ENCODE measurements around the gene CFC1B.
"Not testable (repeated sequence)": the region's sequence is repeated elsewhere in the genome, so short reads cannot be mapped to it uniquely, and the experiment has no call there.

Gene CFC1B

GRCh38 chr2:130571929-130572328 is 50.9 kb downstream of the CFC1B start:
- DNase-seq, result not testable (repeated sequence)

DNA sequence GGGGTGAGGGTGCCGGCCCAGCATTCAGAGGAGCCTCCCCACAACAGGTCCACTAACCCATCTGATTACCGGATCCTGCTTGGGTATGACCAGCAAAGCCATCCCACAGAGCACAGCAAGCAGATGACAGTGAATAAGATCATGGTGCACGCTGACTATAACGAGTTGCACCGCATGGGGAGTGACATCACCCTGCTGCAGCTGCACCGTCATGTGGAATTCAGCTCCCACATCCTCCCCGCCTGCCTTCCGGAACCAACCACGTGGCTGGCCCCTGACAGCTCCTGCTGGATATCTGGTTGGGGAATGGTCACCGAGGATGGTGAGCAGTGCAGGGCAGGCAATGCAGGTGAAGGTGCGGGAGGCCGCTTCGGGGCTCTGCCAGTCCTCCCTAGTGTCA is 53.2 kb downstream of the CFC1B start:
- not testable (repeated sequence) for DNase-seq

DNA sequence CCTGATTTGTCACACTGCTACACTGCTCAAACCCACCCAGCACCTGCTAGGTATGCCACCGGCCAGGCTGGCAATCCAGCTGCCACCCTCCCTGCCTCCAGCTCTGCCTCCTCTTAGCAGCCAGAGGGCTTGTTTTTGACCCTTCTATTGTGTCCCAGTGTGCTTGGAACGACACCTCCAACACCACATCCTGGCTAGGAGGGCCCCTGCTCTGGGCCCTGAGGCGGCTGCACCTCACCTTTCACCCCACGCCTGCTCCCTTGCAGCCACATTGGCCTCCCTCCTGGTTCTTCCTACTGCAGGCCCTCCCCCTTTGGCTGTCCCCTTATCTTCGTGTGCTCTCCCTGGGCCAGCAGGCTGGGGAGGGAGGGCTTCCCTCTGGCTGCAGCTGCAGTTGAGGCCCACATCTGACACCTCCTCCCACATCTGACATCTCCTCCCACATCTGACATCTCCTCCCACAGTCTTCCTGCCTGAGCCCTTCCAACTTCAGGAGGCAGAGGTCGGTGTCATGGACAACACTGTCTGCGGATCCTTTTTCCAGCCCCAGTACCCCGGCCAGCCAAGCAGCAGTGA is 55.3 kb downstream of the CFC1B start:
- DNase-seq, result not testable (repeated sequence)

DNA sequence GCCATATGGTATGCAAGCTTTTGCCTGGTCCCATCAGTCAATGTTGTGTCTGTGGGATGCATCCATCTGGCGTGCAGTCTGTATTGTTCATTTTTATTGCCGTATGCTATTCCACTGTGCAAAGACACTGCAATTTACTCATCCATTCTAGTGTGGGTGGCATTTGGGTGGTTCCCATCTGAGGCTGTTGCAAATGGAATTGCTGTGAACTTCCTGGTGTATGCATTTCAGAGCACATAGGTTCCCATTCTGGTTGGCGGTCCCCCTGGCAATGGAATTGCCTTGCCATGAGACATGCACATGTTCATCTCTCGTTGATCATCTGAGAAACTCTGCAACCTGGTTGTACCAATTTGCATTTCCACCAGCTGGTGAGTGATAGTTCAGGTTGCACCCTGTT is 56.5 kb downstream of the CFC1B start:
- not testable (repeated sequence) for DNase-seq

Measured in stimulated activated CD8-positive, alpha-beta memory T cell treated with anti-CD3 and anti-CD28 coated beads, Interleukin-4, amount 100 ng/mL, for 48 hours (primary cell).